ENCODE data around the gene TRIM33. TPM values are rescaled to one million over a fixed set of nuclear protein-coding genes. Genes with fewer than 3 reads are reported as not detected.

The TRIM33 gene
- total RNA-seq, 1 donor from 2014 or later, result 72.3 TPM

DNA sequence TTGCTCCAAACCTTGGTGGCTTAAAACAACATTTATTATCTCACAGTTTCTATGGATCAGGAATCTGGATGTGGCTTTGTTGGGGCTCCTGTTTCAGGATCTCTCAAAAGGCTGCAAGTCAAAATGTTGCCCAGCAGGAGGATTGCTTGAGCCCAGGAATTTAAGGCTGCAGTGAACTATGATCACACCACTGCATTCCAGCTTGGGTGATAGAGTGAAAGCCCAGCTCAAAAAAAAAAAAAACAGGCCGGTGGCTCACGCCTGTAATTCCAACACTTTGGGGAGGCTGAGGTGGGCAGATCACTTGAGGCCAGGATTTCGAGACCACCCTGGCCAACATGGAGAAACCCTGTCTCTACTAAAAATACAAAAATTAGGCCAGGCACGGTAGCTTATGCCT is 40.4 kb upstream of the TRIM33 start:
- Mint-ChIP-seq H3K36me3 (no peaks in the 10 kb centered on the region), H3K4me3 (no peak overlapping the region), H3K27me3 (ENCODE audit: low read depth) (no peaks in the 10 kb centered on the region), H3K27ac (no peak overlapping the region), H3K4me1 (no peaks in the 10 kb centered on the region), H3K9me3 (peaks cover 4% of the 10 kb centered on the region)
- no peak for DNase-seq (ENCODE audit: low spot score in 2 of 2, unreplicated experiment in 2 of 2)
- TF ChIP-seq, protein P1, sequence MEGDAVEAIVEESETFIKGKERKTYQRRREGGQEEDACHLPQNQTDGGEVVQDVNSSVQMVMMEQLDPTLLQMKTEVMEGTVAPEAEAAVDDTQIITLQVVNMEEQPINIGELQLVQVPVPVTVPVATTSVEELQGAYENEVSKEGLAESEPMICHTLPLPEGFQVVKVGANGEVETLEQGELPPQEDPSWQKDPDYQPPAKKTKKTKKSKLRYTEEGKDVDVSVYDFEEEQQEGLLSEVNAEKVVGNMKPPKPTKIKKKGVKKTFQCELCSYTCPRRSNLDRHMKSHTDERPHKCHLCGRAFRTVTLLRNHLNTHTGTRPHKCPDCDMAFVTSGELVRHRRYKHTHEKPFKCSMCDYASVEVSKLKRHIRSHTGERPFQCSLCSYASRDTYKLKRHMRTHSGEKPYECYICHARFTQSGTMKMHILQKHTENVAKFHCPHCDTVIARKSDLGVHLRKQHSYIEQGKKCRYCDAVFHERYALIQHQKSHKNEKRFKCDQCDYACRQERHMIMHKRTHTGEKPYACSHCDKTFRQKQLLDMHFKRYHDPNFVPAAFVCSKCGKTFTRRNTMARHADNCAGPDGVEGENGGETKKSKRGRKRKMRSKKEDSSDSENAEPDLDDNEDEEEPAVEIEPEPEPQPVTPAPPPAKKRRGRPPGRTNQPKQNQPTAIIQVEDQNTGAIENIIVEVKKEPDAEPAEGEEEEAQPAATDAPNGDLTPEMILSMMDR (IDR thresholded peaks at IDR 0.05; ENCODE audit: unreplicated experiment), result no peak

DNA sequence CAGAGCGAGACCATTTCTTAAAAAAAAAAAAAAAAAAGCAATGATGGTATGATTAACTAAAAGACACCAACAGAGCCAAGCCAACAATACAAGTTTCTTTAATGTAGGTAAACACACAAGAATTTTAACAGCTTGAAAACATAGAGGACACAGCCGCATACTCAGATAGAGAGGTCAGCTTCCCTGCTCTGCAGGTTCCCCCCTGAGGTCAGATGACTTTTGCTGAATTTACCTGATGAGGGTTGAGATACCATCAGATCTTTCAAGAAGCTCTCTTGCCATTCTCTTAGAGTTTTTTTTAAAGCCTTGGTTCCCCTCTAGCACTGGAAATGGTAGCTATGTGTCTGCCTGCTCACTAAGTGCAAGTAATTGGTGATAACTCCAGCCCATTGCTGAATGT is 39.3 kb upstream of the TRIM33 start:
- H3K27me3 Mint-ChIP-seq (ENCODE audit: low read depth), result no peaks in the 10 kb centered on the region
- no peak for DNase-seq (ENCODE audit: low spot score in 2 of 2, unreplicated experiment in 2 of 2)
- H3K27ac Mint-ChIP-seq, result no peak overlapping the region
- TF ChIP-seq, protein P1 (IDR thresholded peaks at IDR 0.05; ENCODE audit: unreplicated experiment), result no peak
- H3K4me3 Mint-ChIP-seq, result no peak overlapping the region
- H3K9me3 Mint-ChIP-seq, result peaks cover 4% of the 10 kb centered on the region
- H3K4me1 Mint-ChIP-seq, result peaks cover 3% of the 10 kb centered on the region
- H3K36me3 Mint-ChIP-seq, result no peaks in the 10 kb centered on the region

DNA sequence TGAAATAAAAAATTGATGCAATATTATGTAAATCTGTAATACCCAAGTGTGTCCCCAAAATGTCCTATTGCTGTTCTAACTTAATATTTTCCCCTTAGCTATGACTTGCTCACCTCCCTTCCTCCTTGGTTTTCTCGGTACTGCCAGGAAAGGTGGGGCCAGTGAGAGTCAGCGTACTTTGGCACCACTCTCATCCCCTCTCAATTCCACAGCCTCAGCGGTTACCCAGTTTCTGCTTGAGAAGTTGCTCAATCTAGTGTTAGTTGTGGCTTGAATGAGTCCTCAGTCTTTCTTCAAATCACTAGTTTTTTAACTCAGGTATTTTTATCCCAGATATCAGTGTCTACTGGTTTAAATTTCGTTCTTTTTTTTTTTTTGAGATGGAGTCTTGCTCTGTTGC is 38.1 kb upstream of the TRIM33 start:
- H3K27ac Mint-ChIP-seq, result no peak overlapping the region
- TF ChIP-seq, protein P1 (IDR thresholded peaks at IDR 0.05; ENCODE audit: unreplicated experiment), result no peak
- H3K9me3 Mint-ChIP-seq, result peaks cover 4% of the 10 kb centered on the region
- H3K4me3 Mint-ChIP-seq, result no peak overlapping the region
- H3K36me3 Mint-ChIP-seq, result no peaks in the 10 kb centered on the region
- H3K27me3 Mint-ChIP-seq (ENCODE audit: low read depth), result no peaks in the 10 kb centered on the region
- H3K4me1 Mint-ChIP-seq, result peaks cover 3% of the 10 kb centered on the region
- DNase-seq (ENCODE audit: low spot score in 2 of 2, unreplicated experiment in 2 of 2), result no peak

DNA sequence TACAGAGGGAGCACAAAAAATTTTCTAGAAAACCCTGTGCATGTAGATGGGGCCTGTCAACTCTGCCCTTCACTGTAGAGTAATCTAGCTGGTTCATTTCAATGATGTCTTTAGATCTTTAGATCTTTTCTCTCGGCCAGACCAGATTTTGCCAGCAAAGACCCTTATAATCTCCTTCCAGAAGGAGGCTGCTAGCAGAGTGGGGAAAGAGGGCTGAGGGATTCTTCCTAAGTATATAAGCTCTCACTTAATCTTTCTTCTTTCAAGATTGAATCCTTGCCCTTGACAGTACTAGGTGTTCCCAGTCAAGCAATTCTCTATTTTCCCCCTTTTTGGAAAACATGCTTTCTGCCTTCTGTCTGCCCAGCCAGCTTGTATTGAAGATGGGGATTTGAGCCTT is 36.1 kb upstream of the TRIM33 start:
- peaks cover 3% of the 10 kb centered on the region for H3K4me1 Mint-ChIP-seq
- H3K9me3 Mint-ChIP-seq, result peaks cover 4% of the 10 kb centered on the region
- no peak for DNase-seq (ENCODE audit: low spot score in 2 of 2, unreplicated experiment in 2 of 2)
- no peaks in the 10 kb centered on the region for H3K36me3 Mint-ChIP-seq
- TF ChIP-seq, protein P1 (IDR thresholded peaks at IDR 0.05; ENCODE audit: unreplicated experiment), result no peak
- H3K27ac Mint-ChIP-seq, result no peak overlapping the region
- H3K4me3 Mint-ChIP-seq, result no peak overlapping the region
- H3K27me3 Mint-ChIP-seq (ENCODE audit: low read depth), result no peaks in the 10 kb centered on the region

DNA sequence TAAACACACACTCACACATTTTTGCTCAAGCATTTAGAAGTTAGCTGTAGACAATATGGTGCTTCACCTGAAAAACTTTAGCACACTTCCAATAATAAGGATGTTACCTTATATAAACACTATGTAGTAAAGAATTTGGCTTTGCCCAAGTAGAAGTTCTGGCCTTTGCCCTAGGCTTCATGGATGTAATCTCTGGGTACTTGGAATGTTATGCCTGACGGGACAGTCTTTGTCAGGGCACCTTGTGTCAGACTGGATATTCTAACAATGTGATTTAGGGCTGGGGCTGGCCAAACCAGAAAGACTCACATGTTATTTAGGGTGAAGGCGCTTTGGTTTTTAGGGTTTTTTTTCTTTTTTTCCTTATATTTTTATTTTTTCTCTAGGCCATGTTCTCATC is 34.8 kb upstream of the TRIM33 start:
- DNase-seq (ENCODE audit: low spot score in 2 of 2, unreplicated experiment in 2 of 2), result no peak
- TF ChIP-seq, protein P1 (IDR thresholded peaks at IDR 0.05; ENCODE audit: unreplicated experiment), result no peak
- no peaks in the 10 kb centered on the region for H3K36me3 Mint-ChIP-seq
- H3K9me3 Mint-ChIP-seq, result peaks cover 4% of the 10 kb centered on the region
- H3K4me3 Mint-ChIP-seq, result no peak overlapping the region
- H3K27me3 Mint-ChIP-seq (ENCODE audit: low read depth), result no peaks in the 10 kb centered on the region
- H3K27ac Mint-ChIP-seq, result no peak overlapping the region
- H3K4me1 Mint-ChIP-seq, result peaks cover 9% of the 10 kb centered on the region

DNA sequence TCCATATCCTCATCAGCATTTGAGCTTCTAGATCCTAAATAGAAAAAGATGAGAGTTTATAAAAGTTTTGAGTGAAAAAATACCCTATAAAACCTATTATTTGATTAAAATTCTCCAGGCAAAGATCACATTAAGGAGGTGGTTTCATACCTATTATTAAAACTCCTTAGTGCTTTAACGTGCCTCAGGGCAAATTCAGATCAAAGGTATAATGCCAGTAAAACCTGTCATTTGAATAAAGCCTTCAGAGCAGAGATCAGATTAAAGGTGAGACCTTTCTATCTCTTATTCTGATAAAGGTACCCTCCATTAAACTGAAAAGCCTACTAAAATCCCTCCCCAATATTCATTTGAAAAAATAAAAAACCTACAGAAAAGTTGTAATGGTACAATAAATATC is 34.3 kb upstream of the TRIM33 start:
- Mint-ChIP-seq H3K27me3 (ENCODE audit: low read depth) (no peaks in the 10 kb centered on the region), H3K4me3 (no peak overlapping the region), H3K27ac (no peak overlapping the region), H3K36me3 (no peaks in the 10 kb centered on the region), H3K9me3 (peaks cover 4% of the 10 kb centered on the region), H3K4me1 (peaks cover 14% of the 10 kb centered on the region)
- no peak for DNase-seq (ENCODE audit: low spot score in 2 of 2, unreplicated experiment in 2 of 2)
- TF ChIP-seq, protein P1 (IDR thresholded peaks at IDR 0.05; ENCODE audit: unreplicated experiment), result no peak

Measured in mesothelial cell of epicardium (in vitro differentiated cells).